Measurements from ENCODE around the gene IFNB1. TPM values are rescaled to one million over a fixed set of nuclear protein-coding genes. Genes with fewer than 3 reads are reported as not detected.

IFNB1 gene
- total RNA-seq, 1 donor from 2014 or later, result not detected

GRCh38 chr9:21110708-21111576, 33.2 kb upstream of the IFNB1 start:
- H3K27me3 Mint-ChIP-seq (ENCODE audit: low read depth), result no peaks in the 10 kb centered on the region
- H3K4me3 Mint-ChIP-seq, result no peak overlapping the region
- no peak overlapping the region for H3K27ac Mint-ChIP-seq (ENCODE audit: unreplicated experiment)
- TF ChIP-seq, protein P1, sequence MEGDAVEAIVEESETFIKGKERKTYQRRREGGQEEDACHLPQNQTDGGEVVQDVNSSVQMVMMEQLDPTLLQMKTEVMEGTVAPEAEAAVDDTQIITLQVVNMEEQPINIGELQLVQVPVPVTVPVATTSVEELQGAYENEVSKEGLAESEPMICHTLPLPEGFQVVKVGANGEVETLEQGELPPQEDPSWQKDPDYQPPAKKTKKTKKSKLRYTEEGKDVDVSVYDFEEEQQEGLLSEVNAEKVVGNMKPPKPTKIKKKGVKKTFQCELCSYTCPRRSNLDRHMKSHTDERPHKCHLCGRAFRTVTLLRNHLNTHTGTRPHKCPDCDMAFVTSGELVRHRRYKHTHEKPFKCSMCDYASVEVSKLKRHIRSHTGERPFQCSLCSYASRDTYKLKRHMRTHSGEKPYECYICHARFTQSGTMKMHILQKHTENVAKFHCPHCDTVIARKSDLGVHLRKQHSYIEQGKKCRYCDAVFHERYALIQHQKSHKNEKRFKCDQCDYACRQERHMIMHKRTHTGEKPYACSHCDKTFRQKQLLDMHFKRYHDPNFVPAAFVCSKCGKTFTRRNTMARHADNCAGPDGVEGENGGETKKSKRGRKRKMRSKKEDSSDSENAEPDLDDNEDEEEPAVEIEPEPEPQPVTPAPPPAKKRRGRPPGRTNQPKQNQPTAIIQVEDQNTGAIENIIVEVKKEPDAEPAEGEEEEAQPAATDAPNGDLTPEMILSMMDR (conservative IDR thresholded peaks at IDR 0.05), result peak; percentile 93
- H3K4me1 Mint-ChIP-seq, result peaks cover 5% of the 10 kb centered on the region
- peak; percentile 6 for DNase-seq (ENCODE audit: low read depth, low spot score)
- no peaks in the 10 kb centered on the region for H3K9me3 Mint-ChIP-seq
- H3K36me3 Mint-ChIP-seq (ENCODE audit: low read depth), result no peaks in the 10 kb centered on the region

DNA sequence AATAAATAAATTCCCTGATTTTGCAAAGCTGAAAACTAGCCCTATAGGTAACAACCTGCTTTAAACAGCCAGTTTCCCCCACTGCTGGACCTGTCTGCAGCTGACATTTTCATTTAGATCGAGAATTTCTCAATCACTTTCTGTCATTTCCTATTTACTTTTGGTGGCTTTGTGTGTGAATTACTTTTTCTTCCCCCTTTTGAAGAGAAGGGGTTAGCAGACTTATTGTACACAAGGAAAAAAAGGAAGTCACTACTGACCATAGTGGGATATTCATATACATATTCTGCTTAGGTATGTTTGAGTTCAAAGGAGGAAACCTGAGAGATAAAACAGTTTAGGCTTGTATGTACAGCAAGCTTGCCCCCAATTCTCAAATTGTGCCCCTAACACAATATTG, 27.0 kb upstream of the IFNB1 start:
- no peak for DNase-seq (ENCODE audit: low read depth, low spot score)
- no peak overlapping the region for H3K27ac Mint-ChIP-seq (ENCODE audit: unreplicated experiment)
- H3K4me3 Mint-ChIP-seq, result no peak overlapping the region
- peaks cover 6% of the 10 kb centered on the region for H3K4me1 Mint-ChIP-seq
- no peaks in the 10 kb centered on the region for H3K27me3 Mint-ChIP-seq (ENCODE audit: low read depth)
- TF ChIP-seq, protein P1 (conservative IDR thresholded peaks at IDR 0.05), result no peak
- H3K9me3 Mint-ChIP-seq, result peaks cover 7% of the 10 kb centered on the region
- no peaks in the 10 kb centered on the region for H3K36me3 Mint-ChIP-seq (ENCODE audit: low read depth)

DNA sequence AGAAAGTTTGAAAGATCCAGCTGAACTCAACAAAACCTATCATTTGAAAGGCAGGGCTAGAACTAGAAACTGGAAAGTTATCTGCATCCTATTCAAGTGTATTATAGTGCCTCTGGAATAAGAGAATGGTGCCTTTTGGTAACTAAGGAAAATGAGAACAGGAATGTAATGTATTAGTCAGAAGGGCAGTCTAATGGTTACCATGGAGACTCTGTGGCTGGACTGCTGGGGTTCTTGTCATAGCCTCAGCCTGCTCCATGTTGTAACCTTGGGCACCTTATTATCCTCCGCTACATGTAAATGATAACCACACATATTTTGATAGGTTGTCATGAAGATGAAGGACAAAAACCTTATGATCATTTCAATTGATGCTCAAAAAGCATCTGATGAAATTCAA, 24.6 kb upstream of the IFNB1 start:
- Mint-ChIP-seq H3K4me1 (peaks cover 6% of the 10 kb centered on the region), H3K27me3 (ENCODE audit: low read depth) (no peaks in the 10 kb centered on the region)
- DNase-seq (ENCODE audit: low read depth, low spot score), result no peak

DNA sequence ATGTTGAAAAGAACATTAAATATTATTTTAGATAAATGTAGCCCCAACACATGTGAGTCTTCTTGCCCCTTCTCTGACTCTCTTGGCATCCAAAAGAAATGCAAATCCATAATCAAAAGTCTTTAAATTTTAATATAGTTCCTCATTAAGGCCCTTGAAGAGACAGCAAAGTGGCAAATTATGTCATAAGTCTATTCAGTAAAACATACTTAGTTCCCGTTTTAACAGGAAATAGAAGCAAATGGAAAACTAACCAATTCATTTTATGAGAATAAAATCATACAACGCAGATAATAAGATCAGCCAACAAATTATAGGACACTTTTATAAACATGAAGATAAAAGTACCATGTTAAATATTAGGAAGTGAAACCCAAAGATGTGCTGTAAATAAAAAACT, 20.1 kb upstream of the IFNB1 start:
- Mint-ChIP-seq H3K36me3 (ENCODE audit: low read depth) (no peaks in the 10 kb centered on the region), H3K4me3 (no peak overlapping the region), H3K27ac (ENCODE audit: unreplicated experiment) (no peak overlapping the region), H3K9me3 (no peaks in the 10 kb centered on the region), H3K27me3 (ENCODE audit: low read depth) (no peaks in the 10 kb centered on the region), H3K4me1 (peaks cover 6% of the 10 kb centered on the region)
- TF ChIP-seq, protein P1 (conservative IDR thresholded peaks at IDR 0.05), result no peak
- DNase-seq (ENCODE audit: low read depth, low spot score), result no peak

More for the DNA sequence above, 24.6 kb upstream of the IFNB1 start:
- Mint-ChIP-seq H3K4me3 (no peak overlapping the region), H3K36me3 (ENCODE audit: low read depth) (no peaks in the 10 kb centered on the region), H3K9me3 (peaks cover 7% of the 10 kb centered on the region), H3K27ac (ENCODE audit: unreplicated experiment) (no peak overlapping the region)
- TF ChIP-seq, protein P1 (conservative IDR thresholded peaks at IDR 0.05), result no peak

GRCh38 chr9:21096901-21097255, 19.1 kb upstream of the IFNB1 start:
- H3K36me3 Mint-ChIP-seq (ENCODE audit: low read depth), result no peaks in the 10 kb centered on the region
- TF ChIP-seq, protein P1 (conservative IDR thresholded peaks at IDR 0.05), result no peak
- no peaks in the 10 kb centered on the region for H3K4me1 Mint-ChIP-seq
- no peak overlapping the region for H3K4me3 Mint-ChIP-seq
- no peaks in the 10 kb centered on the region for H3K9me3 Mint-ChIP-seq
- DNase-seq (ENCODE audit: low read depth, low spot score), result no peak
- no peak overlapping the region for H3K27ac Mint-ChIP-seq (ENCODE audit: unreplicated experiment)
- no peaks in the 10 kb centered on the region for H3K27me3 Mint-ChIP-seq (ENCODE audit: low read depth)
